ENCODE measurements around the gene MYH8. TPM values are rescaled to one million over a fixed set of nuclear protein-coding genes. Genes with fewer than 3 reads are reported as not detected.

Gene MYH8
- not detected for total RNA-seq
- long read RNA-seq: 0 reads

DNA sequence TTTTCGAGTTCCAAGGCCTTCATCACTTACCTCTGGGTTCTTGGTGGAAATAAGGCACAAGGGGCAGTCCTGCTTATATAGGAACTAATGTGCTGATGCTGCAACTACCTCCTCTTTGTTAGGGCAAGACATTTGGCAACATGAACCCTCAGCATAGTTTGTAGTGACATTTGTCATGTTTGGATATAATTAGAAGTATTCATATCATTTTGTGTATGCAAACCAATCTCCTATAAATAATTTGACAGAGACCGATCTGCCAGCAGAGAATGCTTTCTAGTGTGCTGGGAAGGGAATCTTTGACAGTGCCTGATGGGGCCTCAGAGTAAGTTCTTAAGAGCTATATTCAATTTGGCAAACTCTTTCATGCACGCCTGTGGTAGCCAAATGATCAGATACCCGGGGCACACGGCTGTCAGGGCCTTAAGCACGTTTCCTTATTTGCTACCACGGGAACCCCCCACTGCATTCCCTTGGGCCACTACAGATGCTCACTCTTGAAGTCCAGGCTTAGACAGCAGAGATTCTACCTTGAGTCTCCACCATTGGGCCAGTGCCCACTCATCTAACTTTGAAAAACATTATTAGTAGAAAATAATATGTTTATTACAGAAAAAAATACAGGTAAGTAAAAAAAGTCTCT is at the start of gene MYH8:
Gene MYH8 (minus strand): TSS at position 51 of the 643 bp plus-strand sequence. CDS start 1,723 bp downstream, outside the sequence.
- intact Hi-C loops (cut with DNase I): no loop called here
- DNase-seq (no peak), ATAC-seq (ENCODE audit: poor library complexity) (no peak)

DNA sequence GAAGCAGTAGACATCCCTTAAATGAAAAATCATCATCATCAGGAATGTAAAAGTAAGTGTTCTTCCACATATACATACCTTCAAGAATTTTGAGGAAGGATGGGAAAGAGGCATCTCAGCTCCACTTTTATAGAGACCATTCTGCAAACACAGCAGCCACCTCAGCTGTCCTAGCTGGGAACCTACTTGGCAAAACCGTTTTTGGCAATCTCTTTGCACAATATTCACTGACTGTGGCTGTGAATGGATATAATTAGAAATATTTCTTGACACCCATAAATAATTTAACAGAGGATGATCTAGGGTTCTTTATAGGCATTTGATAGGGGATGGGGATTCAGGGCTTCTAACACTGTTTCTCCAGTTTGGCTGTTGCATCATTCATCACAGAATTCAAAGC is 47.7 kb upstream of the MYH8 start, which contains the start of gene MYH4:
Gene MYH4 (minus strand): TSS at position 101 of the 400 bp plus-strand sequence. CDS start 2,814 bp downstream, outside the sequence.
- intact Hi-C loops (cut with DNase I): no loop called here
- no peak for ATAC-seq (ENCODE audit: poor library complexity)
- DNase-seq: no peak

- DNase-seq (no peak), ATAC-seq (ENCODE audit: poor library complexity) (no peak)
- intact Hi-C loops (cut with DNase I): no loop called here
These were observed 41.7 kb upstream of the MYH8 start for GRCh38 chr17:10463402-10463801.

DNA sequence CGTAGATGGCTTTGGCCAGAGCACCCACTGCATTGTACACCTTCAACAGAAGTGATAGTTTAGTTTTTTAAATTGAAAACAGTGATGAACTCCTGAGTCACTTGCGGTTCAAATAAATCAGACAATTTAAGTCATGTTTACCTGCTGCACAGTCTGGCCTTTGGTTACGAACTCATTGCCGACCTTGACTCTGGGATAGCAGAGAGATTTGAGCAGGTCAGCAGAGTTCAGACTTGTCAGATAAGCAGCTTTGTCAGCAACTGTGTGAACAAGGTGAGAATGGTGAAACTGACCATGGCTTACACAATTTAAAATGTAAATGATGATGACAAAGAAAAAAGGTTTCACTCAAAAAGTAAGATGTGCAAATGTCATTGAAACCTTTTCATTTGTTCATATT is 38.3 kb upstream of the MYH8 start:
- DNase-seq: no peak
- intact Hi-C loops (cut with DNase I): no loop called here
- no peak for ATAC-seq (ENCODE audit: poor library complexity)

DNA sequence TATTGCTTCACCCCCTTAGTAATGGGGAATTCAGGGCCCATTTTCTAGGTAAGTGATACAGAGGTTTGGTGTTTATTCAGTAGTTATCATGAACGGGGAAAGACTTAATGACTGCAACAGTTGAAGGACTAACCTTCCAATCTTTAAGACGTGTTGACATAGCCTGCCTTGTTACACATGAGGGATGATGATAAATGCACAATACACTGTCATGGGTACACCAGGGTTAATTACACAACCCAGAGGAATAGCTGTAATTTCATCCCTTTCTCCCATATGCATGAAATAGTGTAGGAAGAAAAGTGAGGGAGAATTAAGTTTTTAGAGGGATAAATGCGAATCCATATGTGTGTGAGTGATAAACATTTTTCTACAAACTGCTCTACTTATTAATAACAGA is 37.0 kb upstream of the MYH8 start:
- intact Hi-C loops (cut with DNase I): no loop called here
- ATAC-seq (ENCODE audit: poor library complexity) (no peak), DNase-seq (no peak)

- ATAC-seq (ENCODE audit: poor library complexity): no peak
- intact Hi-C loops (cut with DNase I): no loop called here
- DNase-seq: no peak
These were observed 36.2 kb upstream of the MYH8 start for GRCh38 chr17:10457952-10458351.

GRCh38 chr17:10447026-10447931 is 25.5 kb upstream of the MYH8 start:
- no peak for DNase-seq
- intact Hi-C loops (cut with DNase I): no loop called here
- no peak for ATAC-seq (ENCODE audit: poor library complexity)

GRCh38 chr17:10439816-10440215 is 18.1 kb upstream of the MYH8 start:
- no peak for DNase-seq
- no peak for ATAC-seq (ENCODE audit: poor library complexity)

GRCh38 chr17:10435096-10435495 is 13.3 kb upstream of the MYH8 start:
- intact Hi-C loops (cut with DNase I): no loop called here
- no peak for ATAC-seq (ENCODE audit: poor library complexity)
- no peak for DNase-seq

More at GRCh38 chr17:10439816-10440215, 18.1 kb upstream of the MYH8 start:
- intact Hi-C loops (cut with DNase I): no loop called here

- intact Hi-C loops (cut with DNase I): no loop called here
- ATAC-seq (ENCODE audit: poor library complexity) (no peak), DNase-seq (no peak)
These were observed 7.8 kb upstream of the MYH8 start for GRCh38 chr17:10429421-10430045.

DNA sequence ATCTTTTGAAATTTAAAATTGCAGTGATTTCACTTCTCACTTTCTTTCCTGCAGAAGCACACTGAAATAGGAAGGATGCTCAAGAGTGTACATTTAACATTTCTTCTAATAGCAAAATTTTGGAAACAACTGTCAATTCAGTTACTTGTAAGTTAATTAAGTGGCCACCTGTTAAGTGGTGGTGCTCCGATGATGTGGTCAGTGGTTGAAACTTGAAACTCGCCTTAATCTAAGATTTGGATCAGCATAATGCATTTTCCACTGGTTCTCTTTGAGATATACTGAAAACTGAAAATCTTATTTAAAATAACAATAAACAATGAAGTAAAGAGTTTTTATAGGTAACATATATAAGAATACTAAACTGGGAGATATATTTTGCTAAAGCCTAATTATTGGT is 7.0 kb upstream of the MYH8 start:
- DNase-seq (no peak), ATAC-seq (ENCODE audit: poor library complexity) (no peak)
- intact Hi-C loops (cut with DNase I): no loop called here

GRCh38 chr17:10421211-10421610 is 539 bp downstream of the MYH8 start:
- ATAC-seq (ENCODE audit: poor library complexity): no peak
- intact Hi-C loops (cut with DNase I): no loop called here
- DNase-seq: no peak

- DNase-seq (no peak), ATAC-seq (ENCODE audit: poor library complexity) (no peak)
- intact Hi-C loops (cut with DNase I): no loop called here
These were observed 939 bp downstream of the MYH8 start for GRCh38 chr17:10420811-10421210.

DNA sequence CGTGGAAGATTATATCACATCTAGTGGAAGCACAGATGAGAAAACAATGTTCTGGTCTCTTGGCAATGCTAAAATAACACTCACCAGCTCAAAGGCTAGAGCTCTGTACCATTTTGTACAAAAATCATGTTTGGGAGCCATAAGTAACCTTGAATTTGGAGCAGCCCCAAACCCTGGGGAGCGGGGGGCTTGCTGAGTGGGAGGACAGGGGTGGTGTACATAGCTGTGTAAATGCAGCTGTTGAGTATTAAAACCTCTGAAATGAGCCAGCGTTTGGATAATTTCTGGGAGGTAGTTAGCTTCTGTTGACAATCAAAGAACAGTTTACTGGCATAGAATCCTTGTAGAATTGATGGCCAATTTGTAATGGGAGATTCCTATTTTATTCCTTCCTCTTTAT is 4.3 kb downstream of the MYH8 start:
- ATAC-seq (ENCODE audit: poor library complexity): no peak
- intact Hi-C loops (cut with DNase I): no loop called here
- no peak for DNase-seq

GRCh38 chr17:10415161-10415560 is 6.6 kb downstream of the MYH8 start:
- DNase-seq (no peak), ATAC-seq (ENCODE audit: poor library complexity) (no peak)
- intact Hi-C loops (cut with DNase I): no loop called here

- ATAC-seq (ENCODE audit: poor library complexity) (no peak), DNase-seq (no peak)
- intact Hi-C loops (cut with DNase I): no loop called here
These were observed 18.2 kb downstream of the MYH8 start for GRCh38 chr17:10403589-10403988.

DNA sequence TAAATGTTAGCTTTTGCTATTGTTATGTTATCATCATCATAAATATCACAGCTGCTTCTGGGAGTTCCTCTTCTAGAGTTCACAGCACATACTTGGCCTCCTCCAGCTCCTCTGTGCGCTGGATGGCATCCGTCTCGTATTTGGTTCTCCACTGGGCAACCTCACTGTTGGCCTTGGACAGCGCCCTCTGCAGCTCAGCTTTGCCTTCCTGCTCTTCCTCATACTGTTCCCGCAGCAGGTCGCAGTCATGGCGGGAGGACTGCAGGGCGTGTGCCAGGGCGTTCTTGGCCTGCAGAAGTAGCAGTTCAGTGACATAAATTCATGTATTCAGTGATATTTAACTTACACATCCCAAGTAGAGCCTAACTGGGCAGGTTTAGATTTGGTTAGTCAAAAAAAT is 23.4 kb downstream of the MYH8 start:
- intact Hi-C loops (cut with DNase I): no loop called here

GRCh38 chr17:10396524-10397163 is 25.1 kb downstream of the MYH8 start:
- ATAC-seq (ENCODE audit: poor library complexity) (no peak), DNase-seq (no peak)
- intact Hi-C loops (cut with DNase I): no loop called here

More for the DNA sequence above, 23.4 kb downstream of the MYH8 start:
- DNase-seq: no peak
- ATAC-seq (ENCODE audit: poor library complexity): no peak

All from Right ventricle myocardium superior (tissue), 1 donor.